Fibroblast of the aortic adventitia (primary cell): ENCODE measurements around the gene DCLK1. TPM values are rescaled to one million over a fixed set of nuclear protein-coding genes. Genes with fewer than 3 reads are reported as not detected.

Source experiments
- DNase-seq: peaks from one replicate; pipeline ENCODE4 v3.0.0-alpha.2; 2010; ENCODE audit warnings: low read depth
- H3K4me3 ChIP-seq: 2 replicates; pipeline ENCODE4 v1.5.1; 2011; ENCODE audit warnings: low read depth, mild to moderate bottlenecking, control low read depth, low read length, moderate library complexity
- total RNA-seq: library from RNA; depleted of rRNA; stranded (reverse); fragments of >200 nt; gene quantifications from 2 replicates; pipeline ENCODE4 v1.2.3, GENCODE V29; 2012; ENCODE audit warnings: low replicate concordance
- TF ChIP-seq, protein P1 (sequence below): IDR thresholded peaks from 2 replicates; pipeline ENCODE4 v1.5.1; 2011; ENCODE audit warnings: mild to moderate bottlenecking, low read length, control low read depth, inconsistent platforms; ENCODE audit not compliant: insufficient read depth

The DCLK1 gene
- total RNA-seq, 1 donor, result 80.0 TPM

DNA sequence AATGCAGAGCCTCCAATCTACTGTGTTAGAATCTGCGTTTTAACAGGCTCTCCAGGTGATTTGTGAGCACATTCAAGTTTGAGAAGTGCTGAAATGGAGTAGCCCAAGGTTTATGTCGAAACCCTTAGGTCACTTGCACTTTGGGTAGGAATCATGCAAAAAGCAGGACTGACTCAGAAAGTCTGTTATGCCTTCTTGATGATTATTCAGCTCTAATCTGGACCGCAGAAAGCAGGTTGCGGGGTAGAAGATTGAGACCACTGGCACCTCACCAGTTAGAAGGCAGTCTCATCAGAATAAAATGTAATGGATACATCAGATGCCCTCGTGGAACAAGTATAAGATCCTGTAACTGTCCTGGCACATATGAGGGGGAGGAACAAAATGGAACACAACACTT, 326.3 kb downstream of the DCLK1 start:
- TF ChIP-seq, protein P1, sequence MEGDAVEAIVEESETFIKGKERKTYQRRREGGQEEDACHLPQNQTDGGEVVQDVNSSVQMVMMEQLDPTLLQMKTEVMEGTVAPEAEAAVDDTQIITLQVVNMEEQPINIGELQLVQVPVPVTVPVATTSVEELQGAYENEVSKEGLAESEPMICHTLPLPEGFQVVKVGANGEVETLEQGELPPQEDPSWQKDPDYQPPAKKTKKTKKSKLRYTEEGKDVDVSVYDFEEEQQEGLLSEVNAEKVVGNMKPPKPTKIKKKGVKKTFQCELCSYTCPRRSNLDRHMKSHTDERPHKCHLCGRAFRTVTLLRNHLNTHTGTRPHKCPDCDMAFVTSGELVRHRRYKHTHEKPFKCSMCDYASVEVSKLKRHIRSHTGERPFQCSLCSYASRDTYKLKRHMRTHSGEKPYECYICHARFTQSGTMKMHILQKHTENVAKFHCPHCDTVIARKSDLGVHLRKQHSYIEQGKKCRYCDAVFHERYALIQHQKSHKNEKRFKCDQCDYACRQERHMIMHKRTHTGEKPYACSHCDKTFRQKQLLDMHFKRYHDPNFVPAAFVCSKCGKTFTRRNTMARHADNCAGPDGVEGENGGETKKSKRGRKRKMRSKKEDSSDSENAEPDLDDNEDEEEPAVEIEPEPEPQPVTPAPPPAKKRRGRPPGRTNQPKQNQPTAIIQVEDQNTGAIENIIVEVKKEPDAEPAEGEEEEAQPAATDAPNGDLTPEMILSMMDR, result no peak
- peak; percentile 17 for DNase-seq
- H3K4me3 ChIP-seq, result no peak overlapping the region

DNA sequence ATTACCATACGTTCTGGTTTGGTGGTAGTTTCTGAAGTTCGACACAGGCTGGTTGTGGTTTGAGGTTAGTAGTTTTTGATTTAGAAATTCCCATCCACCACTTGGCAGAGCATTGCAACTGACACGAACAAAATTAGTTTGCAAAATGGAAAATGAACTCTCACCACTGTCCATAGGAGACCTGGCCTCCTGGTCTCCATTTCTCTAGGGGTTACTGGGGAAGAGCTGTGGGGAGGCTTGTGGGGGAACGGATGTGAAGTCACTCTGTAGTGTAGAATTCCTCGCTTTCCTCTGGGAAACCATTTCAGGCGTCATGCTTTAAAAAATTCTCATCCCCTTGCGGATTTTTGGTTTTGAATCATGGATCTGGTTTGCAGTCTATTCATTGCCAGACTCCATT, 333.2 kb downstream of the DCLK1 start:
- DNase-seq, result no peak
- no peak overlapping the region for H3K4me3 ChIP-seq
- TF ChIP-seq, protein P1, result no peak

DNA sequence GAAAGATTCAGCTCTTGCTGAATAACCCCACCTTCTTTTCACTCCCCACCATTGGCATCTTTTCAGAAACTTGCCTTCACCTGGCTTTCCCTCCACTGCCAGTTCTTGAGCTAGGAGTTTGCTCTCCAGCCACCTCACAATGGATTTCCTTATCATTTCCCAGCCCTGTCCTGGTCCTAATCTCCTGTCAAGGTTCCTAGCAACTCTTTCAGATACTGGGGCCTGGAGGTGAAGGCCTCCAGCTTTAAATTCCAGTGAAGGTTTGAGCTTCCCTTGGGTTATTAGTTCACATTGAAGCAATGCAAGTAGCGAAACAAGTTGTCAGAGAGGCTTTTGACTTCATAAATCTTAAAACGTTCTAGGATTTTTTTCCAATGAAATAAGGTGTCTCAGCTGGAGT, 333.9 kb downstream of the DCLK1 start:
- TF ChIP-seq, protein P1, result no peak
- no peak overlapping the region for H3K4me3 ChIP-seq
- no peak for DNase-seq

DNA sequence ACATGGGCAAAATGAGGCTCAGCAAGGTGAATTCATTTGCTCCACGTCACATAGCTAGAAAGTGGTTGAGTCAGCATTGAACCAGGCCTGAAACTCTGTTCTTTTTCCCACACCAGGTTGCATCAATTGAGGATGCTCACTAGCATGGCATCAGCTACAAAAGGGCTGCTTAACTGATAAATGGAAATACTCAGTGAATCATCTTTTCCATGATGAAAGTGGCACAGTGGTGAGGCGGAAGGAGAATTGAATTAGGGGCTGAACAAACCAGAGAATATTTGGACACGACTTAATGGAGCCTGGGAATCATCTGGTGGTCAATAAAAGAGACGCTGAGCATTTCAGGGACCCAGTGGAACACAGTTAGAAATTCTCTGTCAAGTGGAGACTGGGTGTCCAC, 334.6 kb downstream of the DCLK1 start:
- TF ChIP-seq, protein P1, result no peak
- DNase-seq, result no peak
- H3K4me3 ChIP-seq, result no peak overlapping the region

DNA sequence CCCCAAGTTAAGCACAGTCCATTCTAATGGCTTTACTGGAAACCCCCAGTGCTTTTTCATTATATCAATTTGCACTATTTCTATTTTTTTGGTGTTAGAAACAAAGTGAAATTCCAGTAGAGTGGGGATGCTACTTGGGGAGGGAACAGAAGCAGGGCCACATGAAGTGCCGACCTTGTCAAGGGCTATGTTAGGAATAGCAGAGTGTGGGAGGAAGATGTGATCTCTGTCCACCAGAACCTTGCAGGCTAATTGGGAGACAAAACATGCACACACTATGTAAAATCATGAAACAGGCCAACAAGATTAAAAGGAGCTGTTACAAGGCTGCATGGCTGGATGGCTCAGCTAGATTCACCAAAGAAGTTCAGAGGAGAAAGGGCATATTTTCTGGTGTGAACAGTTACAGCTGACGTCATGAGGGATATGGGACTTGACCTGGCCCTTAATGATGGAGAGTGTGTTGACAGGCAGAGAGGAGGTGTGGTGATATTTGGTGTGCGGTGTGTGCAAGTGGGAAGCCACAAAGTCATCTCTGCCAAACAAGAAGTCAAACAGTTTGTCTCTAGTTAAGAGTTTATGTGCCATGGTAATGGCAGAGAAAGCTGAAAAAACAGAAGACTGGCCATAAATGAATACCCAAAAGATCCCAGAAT, 336.3 kb downstream of the DCLK1 start:
- DNase-seq, result no peak
- H3K4me3 ChIP-seq, result no peak overlapping the region
- TF ChIP-seq, protein P1, result no peak

DNA sequence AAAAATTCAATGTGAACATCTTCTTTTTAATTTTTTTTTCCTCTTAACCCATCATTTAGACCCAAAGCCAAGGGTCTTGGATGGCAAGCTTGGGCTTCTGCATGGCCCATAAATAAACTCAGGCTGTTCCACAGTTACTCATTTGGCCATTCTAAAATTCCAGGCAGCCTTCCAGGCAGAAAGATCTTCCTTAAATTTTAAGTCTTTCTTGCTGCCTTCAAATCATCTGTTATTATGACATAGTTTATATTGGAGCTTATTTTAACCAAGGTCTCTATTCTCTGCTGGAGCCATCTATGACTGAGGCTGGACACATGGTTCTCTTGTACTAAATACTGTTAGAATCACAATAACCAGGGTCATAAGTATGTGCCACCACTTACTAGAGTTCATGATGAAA, 337.4 kb downstream of the DCLK1 start:
- TF ChIP-seq, protein P1, result no peak
- DNase-seq, result peak; percentile 29
- no peak overlapping the region for H3K4me3 ChIP-seq

DNA sequence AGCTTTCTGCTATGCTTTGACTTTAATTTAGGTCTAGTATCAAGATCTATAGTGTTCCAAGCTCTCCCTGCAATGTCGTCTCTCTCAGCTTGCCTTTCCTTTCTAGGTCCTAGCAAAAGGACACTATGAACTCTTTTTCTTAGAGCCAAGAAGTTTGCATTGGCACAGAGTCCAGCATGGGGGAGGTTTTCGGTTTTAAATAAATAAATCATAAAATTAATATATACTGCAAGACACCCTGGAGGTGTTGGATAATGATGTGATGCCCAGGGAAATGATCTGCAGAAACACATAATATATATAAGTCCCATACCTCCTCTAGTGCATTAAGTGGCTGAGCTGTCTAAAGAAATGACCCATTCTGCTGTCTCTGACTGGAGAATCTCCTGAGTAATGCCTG, 338.3 kb downstream of the DCLK1 start:
- no peak overlapping the region for H3K4me3 ChIP-seq
- TF ChIP-seq, protein P1, result no peak
- no peak for DNase-seq
